ENCODE measurements around the gene NCOA3. TPM values are rescaled to one million over a fixed set of nuclear protein-coding genes. Genes with fewer than 3 reads are reported as not detected.

NCOA3 gene
- total RNA-seq, 2 experiments from 2014 or later = 71.3 to 74.2 TPM

DNA sequence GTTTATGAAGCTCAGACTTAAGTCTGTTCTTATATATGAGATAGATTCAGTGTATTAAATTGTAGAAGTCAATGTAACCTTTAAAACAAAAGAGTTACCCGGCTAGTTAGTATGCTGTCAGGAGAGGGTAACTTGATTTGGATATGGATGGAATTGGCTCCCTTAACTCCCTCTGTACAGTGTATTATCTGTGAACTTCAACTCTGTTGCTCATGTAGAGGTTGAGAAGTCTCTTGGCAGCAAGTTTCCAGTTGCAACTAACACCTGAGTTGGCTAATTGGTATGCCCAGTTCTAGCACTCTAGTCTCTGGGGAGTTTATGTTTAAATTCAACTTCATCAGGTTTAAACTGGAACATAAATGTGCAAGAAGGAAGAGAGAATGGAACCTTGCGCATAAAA is 111.0 kb downstream of the NCOA3 start:
- no peak overlapping the region for H3K4me3 Mint-ChIP-seq
- ATAC-seq (ENCODE audit: low read depth) = no peak
- POLR2A ChIA-PET = interaction anchor here (0.6 to 1.6 kb wide), 2 partner anchors 12 to 109 kb away, joined by 3 to 5 read pairs; no protein-coding TSS in a partner anchor

DNA sequence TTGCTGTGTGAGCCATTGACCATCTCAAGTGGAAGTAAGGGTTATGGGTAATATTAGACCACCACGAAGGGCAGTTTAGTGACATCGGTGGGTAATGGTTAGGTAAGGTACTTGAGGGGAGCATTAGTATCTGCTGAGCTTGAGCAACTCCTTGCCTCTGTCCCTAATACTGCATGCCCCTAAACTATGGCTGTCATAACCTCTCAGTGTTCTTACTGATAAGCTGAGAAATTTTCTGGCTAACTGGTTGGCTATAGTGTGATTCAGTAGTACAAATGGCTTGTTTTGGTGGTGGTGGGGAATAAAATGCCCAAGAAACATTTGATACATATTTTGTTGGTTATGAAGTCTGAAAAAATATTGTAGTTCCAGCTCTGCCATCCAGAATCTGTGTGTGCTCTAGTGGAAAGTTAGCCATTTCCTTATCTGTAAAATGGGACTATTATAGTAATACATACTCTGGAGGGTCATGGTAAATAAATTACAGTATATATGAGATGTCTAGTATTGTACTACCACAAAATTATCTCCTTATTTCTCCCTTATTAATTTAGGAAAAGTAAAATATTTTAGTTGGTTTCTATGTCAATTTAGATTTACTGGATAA is 113.1 kb downstream of the NCOA3 start:
- Mint-ChIP-seq H3K4me3 (no peak overlapping the region), H3K27me3 (no peaks in the 10 kb centered on the region), H3K9me3 (no peaks in the 10 kb centered on the region), H3K36me3 (peaks cover 21% of the 10 kb centered on the region), H3K4me1 (peaks cover 39% of the 10 kb centered on the region), H3K27ac (no peak overlapping the region)
- ATAC-seq (ENCODE audit: low read depth) (no peak), DNase-seq (no peak)
- POLR2A ChIA-PET = interaction anchor here (0.7 to 1.1 kb wide), 2 partner anchors 258 to 332 kb away, joined by 3 read pairs; partner anchors contain the start of gene ZMYND8

More for the DNA sequence above, 111.0 kb downstream of the NCOA3 start:
- Mint-ChIP-seq H3K9me3 (no peaks in the 10 kb centered on the region), H3K36me3 (peaks cover 26% of the 10 kb centered on the region), H3K27ac (no peak overlapping the region), H3K27me3 (no peaks in the 10 kb centered on the region), H3K4me1 (peaks cover 50% of the 10 kb centered on the region)
- DNase-seq = no peak

DNA sequence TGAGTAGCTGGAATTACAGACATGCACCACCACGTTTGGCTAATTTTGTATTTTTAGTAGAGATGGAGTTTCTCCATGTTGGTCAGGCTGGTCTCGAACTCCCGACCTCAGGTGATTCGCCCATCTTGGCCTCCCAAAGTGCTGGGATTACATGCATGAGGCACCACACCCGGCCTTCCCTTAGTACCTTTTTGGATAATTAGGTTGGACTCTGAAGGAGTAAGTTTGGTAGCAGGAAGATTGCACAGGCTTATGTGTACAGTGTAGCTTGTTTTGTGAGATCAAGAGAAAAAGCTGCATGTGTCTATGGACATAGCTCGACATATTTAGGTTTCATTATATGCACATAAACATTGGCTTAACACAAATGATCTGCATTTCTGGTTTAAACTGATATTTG is 116.8 kb downstream of the NCOA3 start:
- Mint-ChIP-seq H3K4me3 (no peak overlapping the region), H3K4me1 (peaks cover 23% of the 10 kb centered on the region), H3K27ac (no peak overlapping the region), H3K9me3 (no peaks in the 10 kb centered on the region), H3K36me3 (peaks cover 14% of the 10 kb centered on the region), H3K27me3 (no peaks in the 10 kb centered on the region)
- DNase-seq (no peak), ATAC-seq (ENCODE audit: low read depth) (no peak)
- POLR2A ChIA-PET = interaction anchor here (1.5 to 2.1 kb wide), 2 partner anchors 8 to 116 kb away, joined by 5 to 8 read pairs; no protein-coding TSS in a partner anchor

DNA sequence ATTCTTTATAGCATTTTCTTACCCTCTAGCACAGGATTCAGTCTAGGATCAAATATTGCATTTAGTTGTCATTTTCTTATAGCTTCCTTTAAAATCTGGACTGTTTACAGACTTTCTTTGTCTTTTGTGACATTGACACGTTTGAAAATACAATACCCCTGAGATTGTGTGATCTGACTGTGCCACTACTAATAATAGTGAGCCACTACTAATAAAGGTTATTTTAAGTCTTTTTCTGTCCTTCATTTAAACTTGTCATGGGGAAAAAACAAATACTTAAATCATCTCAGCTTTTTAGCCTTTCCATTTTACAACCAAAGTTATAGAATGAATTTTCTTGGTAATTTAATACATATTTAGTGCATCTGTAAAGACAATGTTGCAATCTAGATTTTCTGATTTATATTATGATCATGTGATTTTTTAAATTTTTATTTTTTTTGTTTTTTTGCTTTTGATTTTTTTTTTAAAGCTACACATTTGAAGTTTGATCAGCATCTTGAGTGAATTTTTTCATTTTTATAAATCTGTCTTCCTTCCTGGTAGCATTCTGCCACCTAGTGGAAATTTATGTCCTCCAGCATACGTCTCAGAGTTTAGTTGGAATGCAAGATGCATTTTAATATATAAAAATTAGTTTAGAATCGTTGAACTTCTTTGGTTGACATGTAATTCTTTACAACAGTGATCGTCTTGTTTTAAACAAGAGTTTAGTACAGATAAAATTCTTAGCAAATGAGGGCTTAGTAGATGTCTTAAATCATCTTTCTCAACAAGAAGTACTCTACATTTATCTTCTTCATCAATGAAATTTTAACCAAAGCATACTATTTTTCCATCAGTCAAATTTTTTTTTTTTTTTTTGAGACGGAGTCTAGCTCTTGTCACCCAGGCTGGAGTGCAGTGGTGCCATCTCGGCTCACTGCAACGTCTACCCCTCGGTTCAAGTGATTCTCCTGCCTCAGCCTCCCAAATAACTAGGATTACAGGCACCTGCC is 119.4 kb downstream of the NCOA3 start:
- POLR2A ChIA-PET = interaction anchor here (0.6 to 1.9 kb wide), 7 partner anchors 28 to 348 kb away, joined by 3 to 8 read pairs (median 3); partner anchors contain the start of gene NCOA3
- no peak overlapping the region for H3K27ac Mint-ChIP-seq
- peaks cover 28% of the 10 kb centered on the region for H3K4me1 Mint-ChIP-seq
- H3K27me3 Mint-ChIP-seq = no peaks in the 10 kb centered on the region
- H3K4me3 Mint-ChIP-seq = no peak overlapping the region
- ATAC-seq (ENCODE audit: low read depth) (no peak), DNase-seq (no peak)
- no peaks in the 10 kb centered on the region for H3K9me3 Mint-ChIP-seq
- peaks cover 11% of the 10 kb centered on the region for H3K36me3 Mint-ChIP-seq

DNA sequence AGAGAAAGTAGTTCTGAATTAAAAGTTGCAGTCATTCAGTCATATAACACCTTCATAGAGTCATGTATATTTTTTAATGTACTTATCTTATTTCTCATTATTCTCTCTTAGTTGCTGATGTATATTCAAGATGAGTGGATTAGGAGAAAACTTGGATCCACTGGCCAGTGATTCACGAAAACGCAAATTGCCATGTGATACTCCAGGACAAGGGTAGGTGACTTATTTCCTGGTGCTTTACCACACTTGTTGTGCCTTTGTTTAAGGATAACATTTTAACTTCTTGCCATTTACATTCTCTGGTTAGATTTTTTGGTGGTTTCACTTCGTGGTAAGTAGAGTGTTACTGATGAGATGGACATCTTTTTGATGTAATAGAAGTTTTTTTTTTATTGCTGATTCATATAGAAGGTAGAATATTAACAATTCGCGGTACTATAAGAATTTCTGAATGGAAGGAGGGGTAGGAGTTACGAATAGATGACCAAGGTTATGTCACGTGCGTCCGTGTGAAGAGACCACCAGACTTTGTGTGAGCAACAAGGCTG is 120.5 kb downstream of the NCOA3 start:
- DNase-seq = no peak
- POLR2A ChIA-PET = no interaction called here
- peaks cover 18% of the 10 kb centered on the region for H3K36me3 Mint-ChIP-seq
- no peaks in the 10 kb centered on the region for H3K9me3 Mint-ChIP-seq
- H3K4me1 Mint-ChIP-seq = peaks cover 26% of the 10 kb centered on the region
- no peak overlapping the region for H3K4me3 Mint-ChIP-seq
- H3K27ac Mint-ChIP-seq = no peak overlapping the region
- ATAC-seq (ENCODE audit: low read depth) = no peak
- H3K27me3 Mint-ChIP-seq = no peaks in the 10 kb centered on the region

DNA sequence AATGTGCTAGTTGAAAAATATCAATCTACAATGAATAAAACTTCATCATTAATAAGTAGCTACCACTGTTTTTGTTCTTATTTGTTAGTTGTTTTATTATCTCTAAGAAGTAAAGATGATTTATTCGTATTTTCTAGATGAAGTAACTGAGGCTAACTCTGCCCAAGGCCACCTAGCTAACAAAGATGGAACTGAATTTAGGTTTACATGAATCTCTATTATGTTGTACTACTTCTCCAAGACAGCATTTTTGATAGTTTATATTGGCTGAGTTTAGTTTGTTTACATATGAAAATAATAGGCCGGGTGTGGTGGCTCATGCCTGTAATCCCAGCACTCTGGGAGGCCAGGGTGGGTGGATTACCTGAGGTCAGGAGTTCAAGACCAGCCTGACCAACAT is 121.5 kb downstream of the NCOA3 start:
- DNase-seq (no peak), ATAC-seq (ENCODE audit: low read depth) (no peak)
- POLR2A ChIA-PET = interaction anchor here (1.0 kb wide), 1 partner anchor 122 kb away, joined by 3 read pairs; the partner anchor contains the start of gene NCOA3
- no peak overlapping the region for H3K4me3 Mint-ChIP-seq
- no peak overlapping the region for H3K27ac Mint-ChIP-seq
- H3K27me3 Mint-ChIP-seq = no peaks in the 10 kb centered on the region
- H3K4me1 Mint-ChIP-seq = peaks cover 24% of the 10 kb centered on the region
- no peaks in the 10 kb centered on the region for H3K9me3 Mint-ChIP-seq
- H3K36me3 Mint-ChIP-seq = peaks cover 21% of the 10 kb centered on the region

DNA sequence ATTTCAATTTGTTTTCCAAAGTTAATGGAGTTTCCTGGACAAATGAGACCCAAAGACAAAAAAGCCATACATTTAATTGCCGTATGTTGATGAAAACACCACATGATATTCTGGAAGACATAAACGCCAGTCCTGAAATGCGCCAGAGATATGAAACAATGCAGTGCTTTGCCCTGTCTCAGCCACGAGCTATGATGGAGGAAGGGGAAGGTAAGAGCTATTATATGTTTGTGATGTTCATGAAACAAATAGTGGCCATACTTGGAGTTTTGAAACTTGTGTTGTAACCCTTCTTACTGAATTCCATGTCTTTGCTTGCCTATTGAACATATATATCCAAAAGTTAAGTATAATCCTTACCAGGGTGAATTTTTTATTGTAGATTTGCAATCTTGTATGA is 125.9 kb downstream of the NCOA3 start:
- Mint-ChIP-seq H3K4me1 (peaks cover 14% of the 10 kb centered on the region), H3K4me3 (no peak overlapping the region), H3K36me3 (peaks cover 31% of the 10 kb centered on the region), H3K9me3 (no peaks in the 10 kb centered on the region), H3K27me3 (no peaks in the 10 kb centered on the region), H3K27ac (no peak overlapping the region)
- no peak for ATAC-seq (ENCODE audit: low read depth)
- DNase-seq = no peak
- POLR2A ChIA-PET = no interaction called here

DNA sequence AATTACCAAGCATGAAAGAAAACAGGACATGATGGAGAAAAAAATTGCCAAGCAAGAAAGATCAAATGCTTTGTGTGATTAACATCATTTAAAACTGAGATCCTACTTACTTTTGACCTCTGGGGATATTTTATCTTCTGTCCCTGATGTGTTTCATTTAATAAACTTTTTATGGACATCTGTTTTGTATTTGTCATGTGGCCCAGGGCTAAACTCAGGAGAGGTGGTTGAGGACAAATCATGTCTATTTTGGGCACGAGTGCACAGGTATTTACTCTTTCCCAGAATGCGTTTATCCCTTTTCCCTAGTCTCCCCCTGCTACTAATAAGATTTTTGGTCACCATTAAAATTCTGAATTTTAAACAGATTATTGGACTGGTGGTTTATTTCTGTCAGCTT is 128.2 kb downstream of the NCOA3 start:
- Mint-ChIP-seq H3K4me3 (no peak overlapping the region), H3K27ac (no peak overlapping the region), H3K27me3 (no peaks in the 10 kb centered on the region), H3K9me3 (no peaks in the 10 kb centered on the region), H3K36me3 (peaks cover 34% of the 10 kb centered on the region), H3K4me1 (peaks cover 8% of the 10 kb centered on the region)
- POLR2A ChIA-PET = no interaction called here
- DNase-seq = no peak
- no peak for ATAC-seq (ENCODE audit: low read depth)

DNA sequence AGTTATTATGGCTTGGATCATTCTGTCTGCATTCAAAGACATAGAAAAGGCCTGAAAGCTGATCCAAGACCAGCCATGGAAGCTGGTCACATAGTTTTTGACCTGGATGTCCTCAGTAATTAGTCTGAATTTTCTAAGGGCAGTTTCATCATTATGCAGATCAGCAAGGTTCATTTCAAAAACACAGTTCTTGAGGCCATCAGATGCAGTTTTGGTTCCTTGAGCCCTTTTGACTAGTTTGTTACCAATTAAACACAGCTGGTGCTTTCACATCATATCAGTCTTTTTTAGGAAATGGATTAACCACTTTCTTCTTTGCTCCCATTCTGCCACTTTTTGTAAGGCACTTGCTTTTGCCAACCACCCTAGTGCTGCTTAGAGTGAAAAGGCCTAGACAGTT is 129.4 kb downstream of the NCOA3 start:
- H3K9me3 Mint-ChIP-seq = no peaks in the 10 kb centered on the region
- H3K27ac Mint-ChIP-seq = no peak overlapping the region
- peaks cover 38% of the 10 kb centered on the region for H3K36me3 Mint-ChIP-seq
- DNase-seq (no peak), ATAC-seq (ENCODE audit: low read depth) (no peak)
- peaks cover 5% of the 10 kb centered on the region for H3K4me1 Mint-ChIP-seq
- POLR2A ChIA-PET = no interaction called here
- H3K4me3 Mint-ChIP-seq = no peak overlapping the region
- no peaks in the 10 kb centered on the region for H3K27me3 Mint-ChIP-seq

DNA sequence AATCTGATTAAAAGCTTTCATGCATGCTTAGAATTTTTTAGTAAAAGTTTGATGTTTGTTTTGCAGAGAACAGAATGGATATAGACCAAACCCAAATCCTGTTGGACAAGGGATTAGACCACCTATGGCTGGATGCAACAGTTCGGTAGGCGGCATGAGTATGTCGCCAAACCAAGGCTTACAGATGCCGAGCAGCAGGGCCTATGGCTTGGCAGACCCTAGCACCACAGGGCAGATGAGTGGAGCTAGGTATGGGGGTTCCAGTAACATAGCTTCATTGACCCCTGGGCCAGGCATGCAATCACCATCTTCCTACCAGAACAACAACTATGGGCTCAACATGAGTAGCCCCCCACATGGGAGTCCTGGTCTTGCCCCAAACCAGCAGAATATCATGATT is 133.6 kb downstream of the NCOA3 start:
- H3K4me3 Mint-ChIP-seq = no peak overlapping the region
- peaks cover 39% of the 10 kb centered on the region for H3K36me3 Mint-ChIP-seq
- POLR2A ChIA-PET = no interaction called here
- H3K9me3 Mint-ChIP-seq = no peaks in the 10 kb centered on the region
- DNase-seq (no peak), ATAC-seq (ENCODE audit: low read depth) (no peak)
- peaks cover 3% of the 10 kb centered on the region for H3K4me1 Mint-ChIP-seq
- H3K27ac Mint-ChIP-seq = no peak overlapping the region
- no peaks in the 10 kb centered on the region for H3K27me3 Mint-ChIP-seq

DNA sequence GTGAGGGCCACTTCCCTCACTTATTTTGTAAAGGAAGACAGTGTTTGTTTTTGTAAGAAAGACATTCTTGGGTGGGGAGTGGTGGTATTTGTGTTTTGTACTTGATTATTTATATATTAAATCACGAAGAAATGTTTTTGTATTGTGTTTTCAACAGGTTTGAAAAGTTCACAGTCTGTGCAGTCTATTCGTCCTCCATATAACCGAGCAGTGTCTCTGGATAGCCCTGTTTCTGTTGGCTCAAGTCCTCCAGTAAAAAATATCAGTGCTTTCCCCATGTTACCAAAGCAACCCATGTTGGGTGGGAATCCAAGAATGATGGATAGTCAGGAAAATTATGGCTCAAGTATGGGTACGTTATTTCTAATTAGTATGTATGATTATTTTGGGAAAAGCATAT is 137.2 kb downstream of the NCOA3 start:
- H3K27ac Mint-ChIP-seq = no peak overlapping the region
- DNase-seq (no peak), ATAC-seq (ENCODE audit: low read depth) (no peak)
- no peak overlapping the region for H3K4me3 Mint-ChIP-seq
- no peaks in the 10 kb centered on the region for H3K4me1 Mint-ChIP-seq
- POLR2A ChIA-PET = no interaction called here
- no peaks in the 10 kb centered on the region for H3K27me3 Mint-ChIP-seq
- no peaks in the 10 kb centered on the region for H3K9me3 Mint-ChIP-seq
- H3K36me3 Mint-ChIP-seq = peaks cover 43% of the 10 kb centered on the region

DNA sequence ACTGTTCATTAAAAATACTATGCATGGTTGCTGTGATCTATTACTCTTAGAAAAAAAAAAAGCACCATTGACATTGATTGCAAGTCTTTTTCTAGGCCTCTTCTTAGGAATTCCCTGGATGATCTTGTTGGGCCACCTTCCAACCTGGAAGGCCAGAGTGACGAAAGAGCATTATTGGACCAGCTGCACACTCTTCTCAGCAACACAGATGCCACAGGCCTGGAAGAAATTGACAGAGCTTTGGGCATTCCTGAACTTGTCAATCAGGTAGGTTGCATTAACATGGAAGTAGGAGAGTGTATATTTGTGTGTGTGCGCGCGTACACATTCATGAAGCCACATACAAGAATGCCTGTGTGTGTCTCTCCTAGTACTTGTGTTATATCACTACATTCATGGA is 140.4 kb downstream of the NCOA3 start:
- H3K9me3 Mint-ChIP-seq = no peaks in the 10 kb centered on the region
- H3K36me3 Mint-ChIP-seq = peaks cover 51% of the 10 kb centered on the region
- DNase-seq = no peak
- H3K27me3 Mint-ChIP-seq = no peaks in the 10 kb centered on the region
- peaks cover 6% of the 10 kb centered on the region for H3K4me1 Mint-ChIP-seq
- no peak overlapping the region for H3K4me3 Mint-ChIP-seq
- no peak overlapping the region for H3K27ac Mint-ChIP-seq
- ATAC-seq (ENCODE audit: low read depth) = no peak
- POLR2A ChIA-PET = no interaction called here

DNA sequence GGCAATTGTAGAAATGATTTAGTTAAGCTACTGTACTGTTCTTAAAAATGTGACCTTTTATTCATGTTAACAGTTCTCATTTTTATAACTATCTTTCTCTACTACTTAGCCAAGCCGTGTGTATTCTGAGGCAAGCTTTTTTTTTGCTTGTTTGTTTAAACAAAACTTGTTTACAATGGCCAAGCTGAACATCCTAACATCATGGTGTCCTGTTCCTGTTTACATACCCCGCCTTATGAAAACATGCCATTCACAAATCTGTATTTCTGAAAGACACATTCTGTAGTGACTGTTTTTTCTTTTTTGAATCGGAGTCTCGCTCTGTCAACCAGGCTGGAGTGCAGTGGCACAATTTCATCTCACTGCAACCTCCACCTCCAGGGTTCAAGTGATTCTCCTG is 140.9 kb downstream of the NCOA3 start:
- H3K4me1 Mint-ChIP-seq = peaks cover 6% of the 10 kb centered on the region
- no peak for DNase-seq
- H3K27me3 Mint-ChIP-seq = no peaks in the 10 kb centered on the region
- H3K27ac Mint-ChIP-seq = no peak overlapping the region
- H3K36me3 Mint-ChIP-seq = peaks cover 49% of the 10 kb centered on the region
- H3K4me3 Mint-ChIP-seq = no peak overlapping the region
- H3K9me3 Mint-ChIP-seq = no peaks in the 10 kb centered on the region
- no peak for ATAC-seq (ENCODE audit: low read depth)
- POLR2A ChIA-PET = no interaction called here

Data from activated naive CD8-positive, alpha-beta T cell treated with anti-CD3 and anti-CD28 coated beads, Interleukin-2, amount 10 ng/mL, durations not matched to agents 7 days and 5 days (primary cell).